Aorta (tissue), 5 donors: Measurements from ENCODE around the gene AGPAT4. TPM values are rescaled to one million over a fixed set of nuclear protein-coding genes. Genes with fewer than 3 reads are reported as not detected.

Experiments used
- ATAC-seq: fragments of 200-7000 bp; cut with Tn5 transposase; one replicate; pipeline ENCODE4 v1.9.1; 2022; ENCODE audit warnings: moderate library complexity; ENCODE audit not compliant: low FRiP score
- DNase-seq, 2 donors: peaks; one replicate each; pipeline ENCODE4 v3.0.0-alpha.2; 2020
- H3K27ac ChIP-seq, 2 donors: one replicate each; pipeline ENCODE4 v1.5.1; 2013; ENCODE audit warnings: low read length in 2 of 2, mild to moderate bottlenecking in 2 of 2, moderate library complexity in 2 of 2, control low read depth in 1 of 2, inconsistent platforms in 1 of 2, low read depth in 1 of 2
- H3K27me3 ChIP-seq, 2 donors: one replicate each; pipeline ENCODE4 v1.6.1; 2013; ENCODE audit warnings: control low read depth in 1 of 2, low read length in 1 of 2, mild to moderate bottlenecking in 1 of 2, moderate library complexity in 1 of 2; ENCODE audit not compliant: insufficient read depth in 2 of 2, control insufficient read depth in 1 of 2
- H3K36me3 ChIP-seq, 2 donors: one replicate each; pipeline ENCODE4 v1.6.1; 2013; ENCODE audit warnings: control low read depth in 1 of 2, low read length in 1 of 2, mild to moderate bottlenecking in 1 of 2; ENCODE audit not compliant: insufficient read depth in 2 of 2, control insufficient read depth in 1 of 2
- H3K4me1 ChIP-seq, 2 donors: one replicate each; pipeline ENCODE4 v1.6.1; 2013; ENCODE audit warnings: low read length in 2 of 2, control low read depth in 1 of 2, mild to moderate bottlenecking in 1 of 2, moderate library complexity in 1 of 2; ENCODE audit not compliant: insufficient read depth in 2 of 2, control insufficient read depth in 1 of 2
- H3K4me3 ChIP-seq, 2 donors: one replicate each; pipeline ENCODE4 v1.5.1; 2013; ENCODE audit warnings: low read length in 2 of 2, control low read depth in 1 of 2, mild to moderate bottlenecking in 1 of 2
- H3K9me3 ChIP-seq: one replicate; pipeline ENCODE4 v1.6.1; 2013; ENCODE audit warnings: mild to moderate bottlenecking, low read length; ENCODE audit not compliant: control insufficient read depth
- WGBS, 2 donors: extraction: QIAGEN DNeasy Blood & Tissue Kit; methylation state at CpG; one replicate each; pipeline ENCODE4 v1.1.7; 2013; 5-methylcytosine and 5-hydroxymethylcytosine counted together
- intact Hi-C, 2 donors: fragments of 100-400 bp; cut with DNase I; formaldehyde crosslinking; loops; one replicate each; pipeline versions ENCODE4 v1.14.2 to v1.15.0; 2022
- polyA plus RNA-seq, 2 donors: library from polyadenylated mRNA; stranded (reverse); fragments of 200-250 nt; gene quantifications; one replicate each; pipeline ENCODE4 v1.2.3, GENCODE V29; 2013
- total RNA-seq, 2 donors: library from RNA; stranded (reverse); fragmentation: NEBNext Ultra II Directional; extraction: Animal tissue kit (Norgen Biotek cat#: 25700); gene quantifications; one replicate each; pipeline ENCODE4 v1.2.1, GENCODE V29; 2021
- donor health status: healthy with polysubstance abuse.
- donor health status: Bipolar disorder and iron deficiency.
- donor health status: DM: no; HTN: no; CAD: no.
- donor health status: DM: no; HTN: no; CAD: no.
- donor health status: DM: yes; HTN: yes; CAD: no.

AGPAT4 gene
- total and polyA plus RNA-seq, 4 donors: 1.0 to 17.9 (median 11.0) TPM

GRCh38 chr6:161254464-161255253 lies 19.2 kb downstream of the AGPAT4 start:
- DNase-seq (no peak), ATAC-seq (no peak)
- 65 to 69% methylated on average over 17 of the region's 17 CpGs for WGBS, 2 donors
- Histone ChIP-seq H3K9me3 (no peaks in the 10 kb centered on the region), H3K4me1 (no peaks in the 10 kb centered on the region), H3K27ac (no peak overlapping the region), H3K27me3 (no peaks in the 10 kb centered on the region), H3K4me3 (no peak overlapping the region), H3K36me3 (peaks cover 0 to 2% of the 10 kb centered on the region in 2 donors)
- intact Hi-C loops: no loop called here

- Histone ChIP-seq H3K4me1 (no peaks in the 10 kb centered on the region), H3K27me3 (no peaks in the 10 kb centered on the region), H3K4me3 (no peak overlapping the region), H3K9me3 (no peaks in the 10 kb centered on the region), H3K36me3 (peaks cover 0 to 2% of the 10 kb centered on the region in 2 donors), H3K27ac (no peak overlapping the region)
- ATAC-seq: no peak
- DNase-seq: no peak
- intact Hi-C loops: no loop called here
Observed at GRCh38 chr6:161254126-161254463, 19.8 kb downstream of the AGPAT4 start.

GRCh38 chr6:161251345-161251744 lies 22.5 kb downstream of the AGPAT4 start:
- Histone ChIP-seq H3K27ac (no peak overlapping the region), H3K36me3 (peaks cover 0 to 2% of the 10 kb centered on the region in 2 donors), H3K27me3 (no peaks in the 10 kb centered on the region), H3K4me1 (no peaks in the 10 kb centered on the region), H3K9me3 (no peaks in the 10 kb centered on the region), H3K4me3 (no peak overlapping the region)
- WGBS, 2 donors: 88 to 97% methylated on average over 8 of the region's 8 CpGs
- no peak for DNase-seq
- intact Hi-C loops: no loop called here
- ATAC-seq: no peak

GRCh38 chr6:161249327-161249726 lies 24.5 kb downstream of the AGPAT4 start:
- Histone ChIP-seq H3K4me3 (no peak overlapping the region), H3K4me1 (no peaks in the 10 kb centered on the region), H3K36me3 (peaks cover 0 to 2% of the 10 kb centered on the region in 2 donors), H3K9me3 (no peaks in the 10 kb centered on the region), H3K27me3 (no peaks in the 10 kb centered on the region), H3K27ac (no peak overlapping the region)
- no peak for ATAC-seq
- 95 to 99% methylated on average over 1 of the region's 1 CpG for WGBS, 2 donors
- DNase-seq: no peak
- intact Hi-C loops: no loop called here

GRCh38 chr6:161246725-161247124 lies 27.1 kb downstream of the AGPAT4 start:
- WGBS, 2 donors: 96 to 100% methylated on average over 2 of the region's 2 CpGs
- H3K9me3 ChIP-seq: no peaks in the 10 kb centered on the region
- H3K27me3 ChIP-seq: no peaks in the 10 kb centered on the region
- ATAC-seq (no peak), DNase-seq (no peak)
- H3K4me1 ChIP-seq: no peaks in the 10 kb centered on the region
- intact Hi-C loops: no loop called here
- no peak overlapping the region for H3K27ac ChIP-seq
- H3K4me3 ChIP-seq: no peak overlapping the region
- H3K36me3 ChIP-seq: peaks cover 0 to 2% of the 10 kb centered on the region in 2 donors

- 93 to 94% methylated on average over 6 of the region's 6 CpGs for WGBS, 2 donors
- no peaks in the 10 kb centered on the region for H3K9me3 ChIP-seq
- ATAC-seq (no peak), DNase-seq (no peak)
- no peak overlapping the region for H3K4me3 ChIP-seq
- H3K36me3 ChIP-seq: no peaks in the 10 kb centered on the region
- no peak overlapping the region for H3K27ac ChIP-seq
- no peaks in the 10 kb centered on the region for H3K4me1 ChIP-seq
- intact Hi-C loops: no loop called here
- no peaks in the 10 kb centered on the region for H3K27me3 ChIP-seq
Observed at GRCh38 chr6:161245363-161245762, 28.5 kb downstream of the AGPAT4 start.

- Histone ChIP-seq H3K9me3 (no peaks in the 10 kb centered on the region), H3K27ac (no peak overlapping the region), H3K4me1 (no peaks in the 10 kb centered on the region), H3K27me3 (no peaks in the 10 kb centered on the region), H3K4me3 (no peak overlapping the region), H3K36me3 (no peaks in the 10 kb centered on the region)
- intact Hi-C loops: no loop called here
- WGBS, 2 donors: 93 to 96% methylated on average over 7 of the region's 7 CpGs
- ATAC-seq (no peak), DNase-seq (no peak)
Observed at GRCh38 chr6:161244725-161245124, 29.1 kb downstream of the AGPAT4 start.

GRCh38 chr6:161242779-161243693 lies 30.8 kb downstream of the AGPAT4 start:
- Histone ChIP-seq H3K36me3 (no peaks in the 10 kb centered on the region), H3K27ac (no peak overlapping the region), H3K4me1 (no peaks in the 10 kb centered on the region), H3K9me3 (no peaks in the 10 kb centered on the region), H3K4me3 (no peak overlapping the region), H3K27me3 (no peaks in the 10 kb centered on the region)
- 78% methylated on average over 28 of the region's 28 CpGs for WGBS, 2 donors
- ATAC-seq (no peak), DNase-seq (no peak)
- intact Hi-C loops: no loop called here

GRCh38 chr6:161242113-161242512 lies 31.7 kb downstream of the AGPAT4 start:
- no peaks in the 10 kb centered on the region for H3K9me3 ChIP-seq
- H3K4me3 ChIP-seq: no peak overlapping the region
- DNase-seq (no peak), ATAC-seq (no peak)
- WGBS, 2 donors: 85 to 89% methylated on average over 10 of the region's 10 CpGs
- H3K27ac ChIP-seq: no peak overlapping the region
- H3K27me3 ChIP-seq: no peaks in the 10 kb centered on the region
- H3K4me1 ChIP-seq: no peaks in the 10 kb centered on the region
- no peaks in the 10 kb centered on the region for H3K36me3 ChIP-seq
- intact Hi-C loops: no loop called here
